WTC11 (cell line): Measurements from ENCODE around the gene LHPP.

Experiments
- ATF1 ChIP-seq: sonication (generic); formaldehyde crosslinking; IDR thresholded peaks from 2 replicates; pipeline ENCODE4 v1.8.1; 2023; ENCODE audit warnings: mild to moderate bottlenecking, moderate library complexity, missing genetic modification reagents
- CBFB ChIP-seq: sonication (generic); formaldehyde crosslinking; IDR thresholded peaks from 2 replicates; pipeline ENCODE4 v1.8.1; 2022; ENCODE audit warnings: mild to moderate bottlenecking, low read depth, missing genetic modification reagents
- CTCF ChIP-seq: fragments of 200-600 bp; IDR thresholded peaks from 2 replicates; pipeline ENCODE4 v1.8.0; 2022; ENCODE audit warnings: antibody characterized with exemption
- GTF2I ChIP-seq: fragments of 250-450 bp; sonication (Bioruptor Pico); conservative IDR thresholded peaks from 2 replicates; pipeline ENCODE4 v1.4.0; 2021; ENCODE audit warnings: mild to moderate bottlenecking
- KAT7 ChIP-seq: sonication (generic); formaldehyde crosslinking; IDR thresholded peaks from 2 replicates; pipeline ENCODE4 v1.8.1; 2023; ENCODE audit warnings: missing genetic modification reagents, mild to moderate bottlenecking, borderline replicate concordance
- TF ChIP-seq, protein P1 (sequence below): sonication (generic); formaldehyde crosslinking; IDR thresholded peaks from 2 replicates; pipeline ENCODE4 v1.8.1; 2023; ENCODE audit warnings: mild to moderate bottlenecking, missing genetic modification reagents, moderate library complexity

- TF ChIP-seq ATF1 (CRISPR knock-in tag) (no peak), KAT7 (CRISPR knock-in tag) (no peak), CBFB (CRISPR knock-in tag) (no peak), GTF2I (CRISPR knock-in tag) (no peak), CTCF (no peak)
- TF ChIP-seq, protein P1, sequence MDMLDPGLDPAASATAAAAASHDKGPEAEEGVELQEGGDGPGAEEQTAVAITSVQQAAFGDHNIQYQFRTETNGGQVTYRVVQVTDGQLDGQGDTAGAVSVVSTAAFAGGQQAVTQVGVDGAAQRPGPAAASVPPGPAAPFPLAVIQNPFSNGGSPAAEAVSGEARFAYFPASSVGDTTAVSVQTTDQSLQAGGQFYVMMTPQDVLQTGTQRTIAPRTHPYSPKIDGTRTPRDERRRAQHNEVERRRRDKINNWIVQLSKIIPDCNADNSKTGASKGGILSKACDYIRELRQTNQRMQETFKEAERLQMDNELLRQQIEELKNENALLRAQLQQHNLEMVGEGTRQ (CRISPR knock-in tag) = no peak
Measured at GRCh38 chr10:124524991-124525653, 63.5 kb downstream of the LHPP start.
